ENCODE results near the gene BRD3. TPM values are rescaled to one million over a fixed set of nuclear protein-coding genes. Genes with fewer than 3 reads are reported as not detected.

The BRD3 gene
- total and polyA plus RNA-seq, 3 donors from 2014 or later = 30.2 to 64.5 (median 44.3) TPM

GRCh38 chr9:134063571-134064450 lies 4.0 kb downstream of the BRD3 start:
- no peak for DNase-seq
- Histone ChIP-seq H3K27me3 (no peaks in the 10 kb centered on the region), H3K27ac (no peak overlapping the region), H3K4me1 (peaks cover 37% of the 10 kb centered on the region), H3K9me3 (no peaks in the 10 kb centered on the region), H3K36me3 (ENCODE audit: low read depth, missing control alignments) (no peaks in the 10 kb centered on the region), H3K4me3 (no peak overlapping the region)
- 90 to 91% methylated on average over 15 to 29 of the region's 29 CpGs for WGBS, 2 donors
- intact Hi-C loops (cut with DNase I; ENCODE audit: low total_unique reads) = no loop called here
- TF ChIP-seq, protein P1, sequence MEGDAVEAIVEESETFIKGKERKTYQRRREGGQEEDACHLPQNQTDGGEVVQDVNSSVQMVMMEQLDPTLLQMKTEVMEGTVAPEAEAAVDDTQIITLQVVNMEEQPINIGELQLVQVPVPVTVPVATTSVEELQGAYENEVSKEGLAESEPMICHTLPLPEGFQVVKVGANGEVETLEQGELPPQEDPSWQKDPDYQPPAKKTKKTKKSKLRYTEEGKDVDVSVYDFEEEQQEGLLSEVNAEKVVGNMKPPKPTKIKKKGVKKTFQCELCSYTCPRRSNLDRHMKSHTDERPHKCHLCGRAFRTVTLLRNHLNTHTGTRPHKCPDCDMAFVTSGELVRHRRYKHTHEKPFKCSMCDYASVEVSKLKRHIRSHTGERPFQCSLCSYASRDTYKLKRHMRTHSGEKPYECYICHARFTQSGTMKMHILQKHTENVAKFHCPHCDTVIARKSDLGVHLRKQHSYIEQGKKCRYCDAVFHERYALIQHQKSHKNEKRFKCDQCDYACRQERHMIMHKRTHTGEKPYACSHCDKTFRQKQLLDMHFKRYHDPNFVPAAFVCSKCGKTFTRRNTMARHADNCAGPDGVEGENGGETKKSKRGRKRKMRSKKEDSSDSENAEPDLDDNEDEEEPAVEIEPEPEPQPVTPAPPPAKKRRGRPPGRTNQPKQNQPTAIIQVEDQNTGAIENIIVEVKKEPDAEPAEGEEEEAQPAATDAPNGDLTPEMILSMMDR (IDR thresholded peaks at IDR 0.05) = no peak
- no peak for TF ChIP-seq POLR2A (IDR thresholded peaks at IDR 0.05)

DNA sequence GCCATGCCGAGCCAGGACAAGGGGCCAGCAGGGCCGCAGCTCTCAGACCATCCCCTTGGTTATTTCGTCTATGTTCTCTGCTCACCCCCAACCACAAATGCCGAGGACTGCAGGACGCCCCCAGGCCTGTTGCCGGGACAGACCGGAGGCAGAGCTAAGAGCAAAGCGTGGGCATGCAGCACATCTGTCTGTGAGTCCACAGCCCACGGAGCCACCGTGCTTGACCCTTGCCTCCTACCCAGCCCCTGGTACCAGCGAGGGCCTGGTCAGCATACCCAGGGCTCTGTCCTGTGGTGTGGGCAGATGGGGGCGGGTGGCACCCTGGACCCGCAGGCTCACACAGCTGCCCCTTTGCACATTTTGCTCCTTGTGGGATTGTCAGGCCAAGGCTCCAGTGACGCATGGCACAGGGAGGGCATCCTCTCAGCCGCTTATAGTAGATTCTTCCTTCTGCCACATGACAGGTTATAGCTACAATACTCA lies 4.7 kb downstream of the BRD3 start:
- TF ChIP-seq, protein P1 (IDR thresholded peaks at IDR 0.05) = no peak
- no peak for TF ChIP-seq POLR2A (IDR thresholded peaks at IDR 0.05)
- Histone ChIP-seq H3K9me3 (no peaks in the 10 kb centered on the region), H3K4me1 (peaks cover 44% of the 10 kb centered on the region), H3K27me3 (no peaks in the 10 kb centered on the region), H3K36me3 (ENCODE audit: low read depth, missing control alignments) (no peaks in the 10 kb centered on the region), H3K27ac (no peak overlapping the region), H3K4me3 (no peak overlapping the region)
- no peak for DNase-seq
- intact Hi-C loops (cut with DNase I; ENCODE audit: low total_unique reads) = no loop called here
- 70 to 73% methylated on average over 2 to 15 of the region's 15 CpGs for WGBS, 2 donors

GRCh38 chr9:134062461-134063087 lies 5.3 kb downstream of the BRD3 start:
- peaks cover 50% of the 10 kb centered on the region for H3K4me1 ChIP-seq

DNA sequence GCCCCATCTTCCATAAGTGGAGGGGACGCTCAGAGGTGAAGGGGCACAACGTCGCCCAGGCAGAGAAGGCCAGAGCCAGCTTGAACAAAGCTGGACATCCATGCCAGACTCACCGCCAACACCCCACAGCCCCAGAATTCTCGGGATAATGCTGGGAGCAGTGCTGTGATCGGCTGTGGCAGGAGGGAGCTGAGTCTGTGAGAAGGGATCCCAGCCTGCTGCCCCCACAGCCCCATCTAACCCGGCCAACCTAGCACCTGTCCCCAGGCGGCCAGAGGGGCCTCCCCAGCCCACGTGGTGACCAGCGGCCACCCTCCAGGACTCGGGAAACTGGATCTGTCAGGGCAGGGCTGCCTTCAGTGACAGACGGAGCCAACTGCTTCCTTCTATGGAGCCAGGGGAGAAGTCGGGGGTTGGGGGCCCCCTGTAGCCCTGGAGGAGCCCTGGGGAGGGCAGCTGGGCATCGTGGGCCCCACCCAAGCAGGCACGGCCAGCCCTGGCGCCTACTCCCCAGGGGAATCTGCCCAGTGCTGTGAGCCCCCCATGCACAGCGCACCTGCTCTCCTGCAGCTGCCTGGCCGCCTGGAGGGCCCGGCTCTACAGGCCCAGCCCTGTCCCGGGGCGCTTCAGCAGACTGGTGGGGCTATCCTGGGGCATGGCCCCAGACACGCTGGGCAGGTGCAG lies 6.0 kb downstream of the BRD3 start:
- H3K27ac ChIP-seq = no peak overlapping the region
- H3K27me3 ChIP-seq = no peaks in the 10 kb centered on the region
- 67 to 83% methylated on average over 5 to 22 of the region's 22 CpGs for WGBS, 2 donors
- H3K4me1 ChIP-seq = peaks cover 55% of the 10 kb centered on the region
- no peak for TF ChIP-seq POLR2A (IDR thresholded peaks at IDR 0.05)
- TF ChIP-seq, protein P1 (IDR thresholded peaks at IDR 0.05) = no peak
- intact Hi-C loops (cut with DNase I; ENCODE audit: low total_unique reads) = no loop called here
- no peaks in the 10 kb centered on the region for H3K9me3 ChIP-seq
- H3K4me3 ChIP-seq = no peak overlapping the region
- no peaks in the 10 kb centered on the region for H3K36me3 ChIP-seq (ENCODE audit: low read depth, missing control alignments)
- DNase-seq = peak; percentile 12

More at GRCh38 chr9:134062461-134063087, 5.3 kb downstream of the BRD3 start:
- WGBS, 2 donors = 68 to 70% methylated on average over 12 to 22 of the region's 22 CpGs
- Histone ChIP-seq H3K36me3 (ENCODE audit: low read depth, missing control alignments) (no peaks in the 10 kb centered on the region), H3K27me3 (no peaks in the 10 kb centered on the region), H3K27ac (no peak overlapping the region), H3K9me3 (no peaks in the 10 kb centered on the region), H3K4me3 (no peak overlapping the region)
- intact Hi-C loops (cut with DNase I; ENCODE audit: low total_unique reads) = no loop called here
- no peak for TF ChIP-seq POLR2A (IDR thresholded peaks at IDR 0.05)
- TF ChIP-seq, protein P1 (IDR thresholded peaks at IDR 0.05) = no peak
- no peak for DNase-seq

Measured in testis (tissue), 3 donors.